HepG2 (cell line): ENCODE results near the gene MYOC. TPM values are rescaled to one million over a fixed set of nuclear protein-coding genes. Genes with fewer than 3 reads are reported as not detected.

Source experiments
- ATAC-seq: fragments of 200-7000 bp; cut with Tn5 transposase; 3 replicates; pipeline ENCODE4 v1.9.1; 2020; ENCODE audit warnings: mild to moderate bottlenecking, moderate library complexity
- BruUV-seq: library from RNA; stranded (reverse); fragments of 400-500 nt; replicated peaks from 2 replicates; lab custom pipeline; 2021; lab: Mats Ljungman, UMichigan
- CTCF ChIA-PET: fragments of 300-600 bp; formaldehyde crosslinking; extraction: SDS; loops from one replicate; lab custom pipeline; 2021; ENCODE audit warnings: low total read pairs, inconsistent platforms, low intra/inter-chr PET ratio; lab: Yijun Ruan, JAX
- POLR2A ChIA-PET: fragments of 350-600 bp; sonication (Branson Sonifier 250); formaldehyde crosslinking; loops from one replicate; lab custom pipeline; 2020; ENCODE audit warnings: antibody characterized with exemption, inconsistent platforms; lab: Yijun Ruan, JAX
- DNase-seq: peaks from one replicate; pipeline ENCODE4 v3.0.0-alpha.2; 2015; ENCODE audit warnings: low spot score
- FAIRE-seq: peaks from 3 replicates; lab custom pipeline; 2011; peaks lifted over from hg19 to GRCh38; lab: Jason Lieb, UNC
- H2AFZ ChIP-seq: one replicate; pipeline ENCODE4 v1.6.1; 2011; ENCODE audit warnings: low read length, inconsistent platforms
- H3K27ac ChIP-seq: fragments of 300-600 bp; 3 replicates; pipeline ENCODE4 v1.8.0; 2011; ENCODE audit warnings: mixed run types, mild to moderate bottlenecking, mixed read lengths, low read length, inconsistent platforms; ENCODE audit not compliant: insufficient read depth; ENCODE audit errors: extremely low read length
- H3K27me3 ChIP-seq, 2 experiments: fragments of 200-600 bp in 1 of 2; 2 replicates in 1 of 2; 3 replicates in 1 of 2; pipeline versions ENCODE4 v1.6.0 to v1.8.0; 2011; ENCODE audit warnings: low read length in 2 of 2, mild to moderate bottlenecking in 2 of 2, moderate library complexity in 2 of 2, inconsistent platforms in 1 of 2; ENCODE audit not compliant: insufficient read depth in 2 of 2, control insufficient read depth in 1 of 2
- H3K36me3 ChIP-seq, 2 experiments: fragments of 200-600 bp in 1 of 2; replicated peaks in 1 of 2; 2 replicates in 1 of 2; 3 replicates in 1 of 2; pipeline versions ENCODE4 v1.5.1 to v1.8.0; 2011; ENCODE audit warnings: low read length in 2 of 2, inconsistent platforms in 1 of 2; ENCODE audit not compliant: insufficient read depth in 2 of 2, control insufficient read depth in 1 of 2
- H3K4me1 ChIP-seq: 2 replicates; pipeline ENCODE4 v1.5.1; 2012; ENCODE audit warnings: low read length, inconsistent platforms; ENCODE audit not compliant: insufficient read depth
- H3K4me2 ChIP-seq: 2 replicates; pipeline ENCODE4 v1.6.0; 2011; ENCODE audit warnings: low read depth, low read length, inconsistent platforms
- H3K4me3 ChIP-seq, 3 experiments: fragments of 200-600 bp in 1 of 3; sonication (generic), shearing (Covaris generic) in 1 of 3; replicated peaks in 1 of 3; 2 replicates each; pipeline ENCODE4 v1.5.1; 2011 to 2016; ENCODE audit warnings: low read length in 3 of 3, inconsistent platforms in 2 of 3, low read depth in 2 of 3, mild to moderate bottlenecking in 2 of 3, control low read depth in 1 of 3, mixed read lengths in 1 of 3; ENCODE audit not compliant: insufficient read depth in 1 of 3
- H3K79me2 ChIP-seq: one replicate; pipeline ENCODE4 v1.6.1; 2011; ENCODE audit warnings: low read length, inconsistent platforms; ENCODE audit not compliant: insufficient read depth
- H3K9ac ChIP-seq: 2 replicates; pipeline ENCODE4 v1.6.0; 2011; ENCODE audit warnings: mild to moderate bottlenecking, low read depth, low read length, inconsistent platforms; ENCODE audit not compliant: insufficient read depth
- H3K9me3 ChIP-seq: 2 replicates; pipeline ENCODE4 v1.5.1; 2012; ENCODE audit warnings: mild to moderate bottlenecking, low read length
- H4K20me1 ChIP-seq: 2 replicates; pipeline ENCODE4 v1.6.0; 2011; ENCODE audit warnings: inconsistent platforms, mild to moderate bottlenecking, low read length, moderate library complexity; ENCODE audit not compliant: insufficient read depth
- ATF6 ChIP-seq: sonication (generic); formaldehyde crosslinking; conservative IDR thresholded peaks from 2 replicates; pipeline ENCODE4 v1.4.0; 2020; ENCODE audit warnings: missing genetic modification reagents
- BRD4 ChIP-seq: sonication (generic); formaldehyde crosslinking; IDR thresholded peaks from 2 replicates; pipeline ENCODE4 v1.4.0; 2020; ENCODE audit warnings: missing genetic modification reagents
- GABPA ChIP-seq, 2 experiments: IDR thresholded peaks; 2 replicates each; pipeline ENCODE4 v1.6.1; 2011 to 2016; ENCODE audit warnings: low read depth in 2 of 2, low read length in 1 of 2, missing biosample characterization in 1 of 2, missing genetic modification characterization in 1 of 2
- TFDP1 ChIP-seq: IDR thresholded peaks from 2 replicates; pipeline ENCODE4 v1.6.1; 2016; ENCODE audit warnings: missing compliant biosample characterization, missing genetic modification reagents, borderline replicate concordance
- ZBTB25 ChIP-seq: IDR thresholded peaks from 2 replicates; pipeline ENCODE4 v1.6.1; 2018; ENCODE audit warnings: missing genetic modification reagents
- ZNF614 ChIP-seq: IDR thresholded peaks from 2 replicates; pipeline ENCODE4 v1.6.1; 2018; ENCODE audit warnings: missing biosample characterization, missing genetic modification reagents, inconsistent platforms, borderline replicate concordance
- ZNF879 ChIP-seq: sonication (generic); formaldehyde crosslinking; IDR thresholded peaks from 2 replicates; pipeline ENCODE4 v1.8.1; 2023; ENCODE audit warnings: missing genetic modification reagents
- WGBS: methylation state at CpG from one replicate; pipeline ENCODE4 v1.1.6; 2017; ENCODE audit warnings: low lambda C conversion rate; 5-methylcytosine and 5-hydroxymethylcytosine counted together
- in situ Hi-C: cut with HindIII; loops from 2 replicates; pipeline ENCODE4 v1.10.0; 2017; ENCODE audit warnings: low pct_unique_long_range_greater_than_20kb; ENCODE audit not compliant: extremely low pct_ligation_motif_present
- intact Hi-C: fragments of 100-400 bp; cut with micrococcal nuclease; formaldehyde crosslinking; loops from one replicate; pipeline ENCODE4 v1.10.0; 2022; ENCODE audit not compliant: unreplicated experiment
- polyA plus RNA-seq, 8 experiments: library from polyadenylated mRNA; depleted of rRNA in 3 of 8; stranded (reverse) in 7 of 8; unstranded in 1 of 8; fragments of >200 nt; fragmentation: Illumina TruSeq in 4 of 8; extraction: Trizol in 4 of 8; gene quantifications; 2 replicates each; pipeline versions ENCODE4 v1.2.1 to v1.2.3, GENCODE V29; 2011 to 2016; ENCODE audit warnings: low read depth in 4 of 8, missing spikeins in 1 of 8, mixed read lengths in 1 of 8; ENCODE audit not compliant: insufficient read depth in 1 of 8
- total RNA-seq, 5 experiments: library from RNA; depleted of rRNA; stranded (reverse); fragments of >200 nt; fragmentation: Illumina TruSeq; extraction: Trizol; gene quantifications; 2 replicates each; pipeline ENCODE4 v1.2.3, GENCODE V29; 2016; ENCODE audit warnings: low read depth in 1 of 5

Gene MYOC
- total and polyA plus RNA-seq, 2 of the 13 experiments (the other 11 are each of a cell fraction or from before 2014, with no cell fraction given): not detected

GRCh38 chr1:171611306-171611705, 41.2 kb downstream of the MYOC start:
- H3K9me3 ChIP-seq: no peaks in the 10 kb centered on the region
- TF ChIP-seq TFDP1 (CRISPR knock-in tag) (no peak), GABPA (IDR thresholded peaks at IDR 0.05; ENCODE audit: low read depth, low read length) (no peak), GABPA (CRISPR knock-in tag; IDR thresholded peaks at IDR 0.05; ENCODE audit: low read depth) (no peak), ZBTB25 (CRISPR knock-in tag) (no peak), ATF6 (no peak), BRD4 (CRISPR knock-in tag) (no peak), ZNF879 (CRISPR knock-in tag) (no peak), ZNF614 (CRISPR knock-in tag) (no peak)
- ATAC-seq (no peak), FAIRE-seq (no peak), DNase-seq (no peak)
- no peak overlapping the region for H3K4me2 ChIP-seq
- H3K4me1 ChIP-seq: peaks cover 6% of the 10 kb centered on the region; the same call in 1 of the 2 replicates
- POLR2A ChIA-PET: no interaction called here
- intact Hi-C loops (no loop called here), in situ Hi-C loops (no loop called here)
- no peak overlapping the region for H3K9ac ChIP-seq
- 3% methylated on average over 2 of the region's 2 CpGs for WGBS
- H3K4me3 ChIP-seq: no peak overlapping the region
- no peak overlapping the region for H2AFZ ChIP-seq
- CTCF ChIA-PET: no interaction called here
- H3K27ac ChIP-seq: no peak overlapping the region
- no TSS peak for BruUV-seq
- no peaks in the 10 kb centered on the region for H4K20me1 ChIP-seq
- no peaks in the 10 kb centered on the region for H3K27me3 ChIP-seq
- no peaks in the 10 kb centered on the region for H3K36me3 ChIP-seq
- H3K79me2 ChIP-seq: no peaks in the 10 kb centered on the region
